Measurements from ENCODE around the gene PUDP.

PUDP gene

DNA sequence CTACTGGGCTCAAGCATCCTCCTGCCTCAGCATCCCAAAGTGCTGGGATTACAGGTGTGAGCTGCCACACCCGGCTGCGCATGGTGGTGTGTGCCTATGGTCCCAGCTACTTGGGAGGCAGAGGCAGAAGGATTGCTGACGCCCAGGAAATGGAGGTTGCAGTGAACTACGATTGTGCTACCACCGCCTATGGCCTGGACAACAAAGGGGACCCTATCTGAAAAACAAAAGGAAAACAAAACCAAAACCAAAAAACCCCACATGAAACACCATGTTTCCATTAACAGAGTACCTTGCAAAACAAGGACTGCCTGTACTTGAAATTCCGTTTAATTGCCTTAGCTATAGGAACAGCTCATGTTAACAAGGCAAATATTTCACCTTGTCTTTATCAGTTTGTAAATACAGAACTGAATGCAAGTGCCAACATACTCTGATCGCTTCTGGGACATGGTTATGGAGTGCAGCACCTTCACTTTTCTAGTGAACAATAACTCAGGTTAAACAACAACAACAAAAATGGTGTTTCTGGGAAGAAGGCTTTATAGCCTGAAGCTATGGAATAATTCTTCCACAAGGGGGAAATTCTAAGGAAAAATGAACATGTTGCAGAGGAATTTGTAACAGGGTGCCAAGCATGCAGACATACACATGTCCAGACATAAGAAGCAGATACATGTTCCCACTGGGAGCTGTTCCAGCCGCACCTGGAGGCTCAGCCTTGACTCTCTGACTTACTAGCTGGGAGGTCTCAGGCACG, 73.6 kb downstream of the PUDP start:
- no peak overlapping the region for H2AFZ ChIP-seq
- no peak overlapping the region for H3K4me3 ChIP-seq (ENCODE audit: low read depth, low read length)
- no peaks in the 10 kb centered on the region for H3K79me2 ChIP-seq
- H3K4me1 ChIP-seq = no peaks in the 10 kb centered on the region
- no peak overlapping the region for H3K4me2 ChIP-seq (ENCODE audit: low read length)
- H3K9me3 ChIP-seq (ENCODE audit: control insufficient read depth, low read length) = no peaks in the 10 kb centered on the region
- no peak overlapping the region for H3K27ac ChIP-seq
- H3K36me3 ChIP-seq (ENCODE audit: control insufficient read depth, insufficient read depth, low read length) = no peaks in the 10 kb centered on the region
- no peak overlapping the region for H3K9ac ChIP-seq
- no peaks in the 10 kb centered on the region for H3K27me3 ChIP-seq (ENCODE audit: control insufficient read depth, insufficient read depth, low read length)
- no peak for TF ChIP-seq CTCF (IDR thresholded peaks at IDR 0.05)

DNA sequence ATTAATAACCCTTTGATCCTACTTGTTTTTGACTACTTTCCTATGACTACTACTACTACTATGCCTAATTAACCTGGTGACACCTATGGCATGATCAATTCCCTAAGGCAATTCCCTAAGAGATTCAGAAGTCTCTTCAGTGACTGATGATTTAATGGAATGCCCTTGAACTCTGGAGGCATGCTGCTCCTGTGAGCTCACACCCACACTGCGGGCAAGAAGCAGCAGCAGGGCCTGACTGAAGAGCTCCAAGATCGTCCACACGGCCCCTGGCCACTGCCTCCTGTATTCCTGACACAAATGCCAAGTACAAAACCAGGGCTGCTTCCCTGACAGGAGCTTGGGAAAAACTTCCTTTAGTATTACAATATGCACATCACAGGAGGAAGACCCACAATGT, 74.6 kb downstream of the PUDP start:
- no peaks in the 10 kb centered on the region for H3K27me3 ChIP-seq (ENCODE audit: control insufficient read depth, insufficient read depth, low read length)
- no peak overlapping the region for H3K4me2 ChIP-seq (ENCODE audit: low read length)
- no peaks in the 10 kb centered on the region for H3K79me2 ChIP-seq
- H3K27ac ChIP-seq = no peak overlapping the region
- peaks cover 4% of the 10 kb centered on the region for H3K4me1 ChIP-seq
- H3K4me3 ChIP-seq (ENCODE audit: low read depth, low read length) = no peak overlapping the region
- no peaks in the 10 kb centered on the region for H3K36me3 ChIP-seq (ENCODE audit: control insufficient read depth, insufficient read depth, low read length)
- H2AFZ ChIP-seq = no peak overlapping the region
- H3K9ac ChIP-seq = no peak overlapping the region
- H3K9me3 ChIP-seq (ENCODE audit: control insufficient read depth, low read length) = no peaks in the 10 kb centered on the region
- TF ChIP-seq CTCF (IDR thresholded peaks at IDR 0.05) = no peak

GRCh38 chrX:7072856-7073255, 75.1 kb downstream of the PUDP start:
- no peak overlapping the region for H3K9ac ChIP-seq
- no peaks in the 10 kb centered on the region for H3K9me3 ChIP-seq (ENCODE audit: control insufficient read depth, low read length)
- no peaks in the 10 kb centered on the region for H3K36me3 ChIP-seq (ENCODE audit: control insufficient read depth, insufficient read depth, low read length)
- H3K4me2 ChIP-seq (ENCODE audit: low read length) = no peak overlapping the region
- no peak overlapping the region for H2AFZ ChIP-seq
- H3K4me1 ChIP-seq = peaks cover 4% of the 10 kb centered on the region
- TF ChIP-seq CTCF (IDR thresholded peaks at IDR 0.05) = no peak
- H3K79me2 ChIP-seq = no peaks in the 10 kb centered on the region
- no peak overlapping the region for H3K4me3 ChIP-seq (ENCODE audit: low read depth, low read length)
- no peaks in the 10 kb centered on the region for H3K27me3 ChIP-seq (ENCODE audit: control insufficient read depth, insufficient read depth, low read length)
- H3K27ac ChIP-seq = no peak overlapping the region

DNA sequence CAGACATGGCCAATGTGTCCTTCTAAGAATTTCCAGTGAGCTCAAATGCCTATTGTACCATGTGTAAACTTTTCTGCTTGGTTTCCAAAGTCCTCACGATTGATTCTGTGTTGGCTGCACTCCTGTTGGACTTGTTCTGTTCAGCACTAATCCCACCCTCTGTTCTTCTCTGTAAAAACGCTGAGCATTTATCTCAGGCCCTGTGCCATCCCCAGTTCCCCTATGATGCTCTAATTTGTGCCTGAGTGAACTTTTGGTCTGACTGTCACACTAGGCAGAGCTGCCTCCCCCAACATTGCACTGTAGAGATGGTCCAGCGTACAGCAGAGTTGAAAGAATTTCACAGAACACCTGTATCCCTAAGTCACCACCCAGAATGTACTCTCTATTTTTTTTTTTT, 76.6 kb downstream of the PUDP start:
- Histone ChIP-seq H3K9ac (no peak overlapping the region), H3K4me2 (ENCODE audit: low read length) (no peak overlapping the region), H3K4me3 (ENCODE audit: low read depth, low read length) (no peak overlapping the region), H3K79me2 (no peaks in the 10 kb centered on the region), H3K9me3 (ENCODE audit: control insufficient read depth, low read length) (no peaks in the 10 kb centered on the region), H3K27me3 (ENCODE audit: control insufficient read depth, insufficient read depth, low read length) (no peaks in the 10 kb centered on the region), H2AFZ (no peak overlapping the region), H3K4me1 (peaks cover 4% of the 10 kb centered on the region), H3K27ac (no peak overlapping the region), H3K36me3 (ENCODE audit: control insufficient read depth, insufficient read depth, low read length) (no peaks in the 10 kb centered on the region)
- TF ChIP-seq CTCF (IDR thresholded peaks at IDR 0.05) = no peak

GRCh38 chrX:7069556-7069955, 78.4 kb downstream of the PUDP start:
- Histone ChIP-seq H3K4me1 (peaks cover 4% of the 10 kb centered on the region), H3K4me3 (ENCODE audit: low read depth, low read length) (no peak overlapping the region), H3K27ac (no peak overlapping the region), H3K9ac (no peak overlapping the region), H2AFZ (no peak overlapping the region), H3K36me3 (ENCODE audit: control insufficient read depth, insufficient read depth, low read length) (no peaks in the 10 kb centered on the region), H3K4me2 (ENCODE audit: low read length) (no peak overlapping the region), H3K9me3 (ENCODE audit: control insufficient read depth, low read length) (no peaks in the 10 kb centered on the region), H3K27me3 (ENCODE audit: control insufficient read depth, insufficient read depth, low read length) (no peaks in the 10 kb centered on the region), H3K79me2 (no peaks in the 10 kb centered on the region)
- TF ChIP-seq CTCF (IDR thresholded peaks at IDR 0.05) = no peak
